H9 (cell line): ENCODE data around the gene SIPA1L3. TPM values are rescaled to one million over a fixed set of nuclear protein-coding genes. Genes with fewer than 3 reads are reported as not detected.

Experiments
- DNase-seq: peaks from one replicate; pipeline ENCODE4 v3.0.0-alpha.2; 2017
- H2AFZ ChIP-seq: one replicate; pipeline ENCODE4 v1.6.1; 2013; ENCODE audit warnings: mild to moderate bottlenecking, low read length, control low read depth, moderate library complexity
- H2AK5ac ChIP-seq: 2 replicates; pipeline ENCODE4 v1.6.1; 2013; ENCODE audit warnings: low read length, control low read depth, mixed read lengths; ENCODE audit not compliant: insufficient read length
- H2BK120ac ChIP-seq: one replicate; pipeline ENCODE4 v1.6.1; 2013; ENCODE audit warnings: low read depth, mild to moderate bottlenecking, low read length, control low read depth, inconsistent platforms; ENCODE audit not compliant: poor library complexity, severe bottlenecking
- H2BK12ac ChIP-seq: 2 replicates; pipeline ENCODE4 v1.6.1; 2013; ENCODE audit warnings: low read length, control low read depth, mixed read lengths, low read depth; ENCODE audit not compliant: insufficient read length
- H2BK15ac ChIP-seq: 2 replicates; pipeline ENCODE4 v1.6.1; 2013; ENCODE audit warnings: low read depth, low read length, control low read depth
- H2BK20ac ChIP-seq: one replicate; pipeline ENCODE4 v1.6.1; 2013; ENCODE audit warnings: low read depth, mild to moderate bottlenecking, low read length, control low read depth, inconsistent platforms; ENCODE audit not compliant: poor library complexity, severe bottlenecking
- H2BK5ac ChIP-seq: 2 replicates; pipeline ENCODE4 v1.6.1; 2013; ENCODE audit warnings: low read length, control low read depth, mixed read lengths; ENCODE audit not compliant: insufficient read length
- H3K14ac ChIP-seq: 2 replicates; pipeline ENCODE4 v1.6.1; 2013; ENCODE audit warnings: low read length, control low read depth; ENCODE audit not compliant: insufficient read depth
- H3K18ac ChIP-seq: 2 replicates; pipeline ENCODE4 v1.6.1; 2013; ENCODE audit warnings: low read depth, mild to moderate bottlenecking, mixed read lengths, low read length, control low read depth; ENCODE audit not compliant: insufficient read length
- H3K23ac ChIP-seq: 2 replicates; pipeline ENCODE4 v1.6.1; 2013; ENCODE audit warnings: low read length, control low read depth, mixed read lengths, low read depth; ENCODE audit not compliant: insufficient read length
- H3K23me2 ChIP-seq: 2 replicates; pipeline ENCODE4 v1.6.1; 2013; ENCODE audit warnings: low read depth, mild to moderate bottlenecking, mixed read lengths, low read length, control low read depth; ENCODE audit not compliant: insufficient read length, poor library complexity, severe bottlenecking
- H3K27ac ChIP-seq: 2 replicates; pipeline ENCODE4 v1.5.1; 2013; ENCODE audit warnings: low read length, control low read depth, mixed read lengths, low read depth; ENCODE audit not compliant: insufficient read length
- H3K27me3 ChIP-seq: 2 replicates; pipeline ENCODE4 v1.6.1; 2013; ENCODE audit warnings: low read length, control low read depth, inconsistent platforms; ENCODE audit not compliant: insufficient read depth
- H3K4ac ChIP-seq: 2 replicates; pipeline ENCODE4 v1.6.1; 2013; ENCODE audit warnings: low read depth, mild to moderate bottlenecking, control low read depth, inconsistent platforms, low read length, moderate library complexity
- H3K4me1 ChIP-seq: 2 replicates; pipeline ENCODE4 v1.6.1; 2013; ENCODE audit warnings: low read length, control low read depth, inconsistent platforms; ENCODE audit not compliant: insufficient read depth
- H3K4me2 ChIP-seq: 2 replicates; pipeline ENCODE4 v1.6.1; 2013; ENCODE audit warnings: low read length, control low read depth, mixed read lengths; ENCODE audit not compliant: insufficient read length, insufficient read depth
- H3K56ac ChIP-seq: 2 replicates; pipeline ENCODE4 v1.6.1; 2013; ENCODE audit warnings: low read depth, mild to moderate bottlenecking, mixed read lengths, low read length, control low read depth; ENCODE audit not compliant: insufficient read length
- H3K79me1 ChIP-seq: 2 replicates; pipeline ENCODE4 v1.6.1; 2013; ENCODE audit warnings: low read depth, mild to moderate bottlenecking, moderate library complexity, low read length, control low read depth, inconsistent platforms; ENCODE audit not compliant: insufficient read depth, poor library complexity, severe bottlenecking
- H3K79me2 ChIP-seq: 2 replicates; pipeline ENCODE4 v1.6.1; 2013; ENCODE audit warnings: low read length, control low read depth, inconsistent platforms; ENCODE audit not compliant: insufficient read depth
- H3K9ac ChIP-seq: 2 replicates; pipeline ENCODE4 v1.6.1; 2013; ENCODE audit warnings: low read length, control low read depth, mixed read lengths; ENCODE audit not compliant: insufficient read length; ENCODE audit errors: extremely low read depth
- H3K9me3 ChIP-seq: one replicate; pipeline ENCODE4 v1.6.1; 2013; ENCODE audit warnings: low read depth, low read length, inconsistent platforms; ENCODE audit not compliant: control insufficient read depth
- H3T11ph ChIP-seq: one replicate; pipeline ENCODE4 v1.6.1; 2013; ENCODE audit warnings: mild to moderate bottlenecking, low read length, control low read depth, inconsistent platforms
- H4K20me1 ChIP-seq: one replicate; pipeline ENCODE4 v1.6.1; 2013; ENCODE audit not compliant: control insufficient read depth, insufficient read length, insufficient read depth
- H4K5ac ChIP-seq: 2 replicates; pipeline ENCODE4 v1.6.1; 2013; ENCODE audit warnings: low read depth, mild to moderate bottlenecking, mixed read lengths, low read length, control low read depth; ENCODE audit not compliant: insufficient read length
- H4K8ac ChIP-seq: replicated peaks from 2 replicates; pipeline ENCODE4 v1.6.1; 2013; ENCODE audit warnings: low read length, control low read depth, mixed read lengths, low read depth; ENCODE audit not compliant: insufficient read length
- H4K91ac ChIP-seq: 2 replicates; pipeline ENCODE4 v1.6.1; 2013; ENCODE audit warnings: low read depth, mild to moderate bottlenecking, moderate library complexity, mixed read lengths, low read length, control low read depth; ENCODE audit not compliant: insufficient read length
- H3K27ac Mint-ChIP-seq, 3 experiments: 2 replicates in 2 of 3; 3 replicates in 1 of 3; pipeline ENCODE4 v1.8.0; 2020 to 2021; ENCODE audit warnings: mixed read lengths in 3 of 3, mild to moderate bottlenecking in 1 of 3, moderate library complexity in 1 of 3
- H3K27me3 Mint-ChIP-seq: 2 replicates; pipeline ENCODE4 v1.8.0; 2021; ENCODE audit warnings: low read depth, mild to moderate bottlenecking, moderate library complexity, mixed read lengths
- H3K36me3 Mint-ChIP-seq, 3 experiments: 2 replicates in 2 of 3; 3 replicates in 1 of 3; pipeline ENCODE4 v1.8.0; 2020 to 2021; ENCODE audit warnings: low read depth in 3 of 3, mixed read lengths in 3 of 3; ENCODE audit not compliant: insufficient read depth in 1 of 3
- H3K4me1 Mint-ChIP-seq, 2 experiments: 2 replicates each; pipeline ENCODE4 v1.8.0; 2020; ENCODE audit warnings: mixed read lengths in 2 of 2
- H3K4me3 Mint-ChIP-seq, 2 experiments: 2 replicates in 1 of 2; 3 replicates in 1 of 2; pipeline ENCODE4 v1.8.0; 2020 to 2021; ENCODE audit warnings: mild to moderate bottlenecking in 2 of 2, mixed read lengths in 2 of 2, moderate library complexity in 1 of 2
- H3K9me3 Mint-ChIP-seq, 2 experiments: 2 replicates in 1 of 2; 3 replicates in 1 of 2; pipeline ENCODE4 v1.8.0; 2020; ENCODE audit warnings: mild to moderate bottlenecking in 2 of 2, mixed read lengths in 2 of 2, moderate library complexity in 1 of 2
- CTCF ChIP-seq: fragments of 200-600 bp; sonication (generic); conservative IDR thresholded peaks from 3 replicates; pipeline ENCODE4 v1.8.0; 2021; ENCODE audit warnings: antibody characterized with exemption, mild to moderate bottlenecking
- WGBS: extraction: QIAGEN DNeasy Blood & Tissue Kit; methylation state at CpG from one replicate; pipeline ENCODE4 v1.1.7; 2013; ENCODE audit warnings: missing lambda C conversion rate, low lambda C conversion rate, mixed read lengths; ENCODE audit not compliant: insufficient read length; ENCODE audit errors: extremely low coverage; 5-methylcytosine and 5-hydroxymethylcytosine counted together
- total RNA-seq: library from RNA; stranded (reverse); gene quantifications from 2 replicates; pipeline ENCODE4 v1.2.1, GENCODE V29; 2021

The SIPA1L3 gene
- total RNA-seq, 1 experiment from 2014 or later, result 40.1 TPM

GRCh38 chr19:38005224-38005614, 98.2 kb downstream of the SIPA1L3 start:
- peaks cover 4% of the 10 kb centered on the region; the same call in 1 of the 2 replicates for H3K4me1 ChIP-seq
- no peak overlapping the region for H4K91ac ChIP-seq
- Mint-ChIP-seq H3K36me3 (peaks cover 0 to 7% (median 2%) of the 10 kb centered on the region in 3 experiments; a peak in 2 of 7 replicates), H3K4me3 (no peak overlapping the region), H3K27ac (peak overlapping the region in 1 of 3 experiments; percentile 60; a peak in 4 of 7 replicates), H3K4me1 (peaks cover 4 to 15% of the 10 kb centered on the region in 2 experiments), H3K9me3 (no peaks in the 10 kb centered on the region), H3K27me3 (peaks cover 1% of the 10 kb centered on the region; the same call in 1 of the 2 replicates)
- no peak overlapping the region for H3K56ac ChIP-seq
- no peak overlapping the region for H2AFZ ChIP-seq
- H2BK5ac ChIP-seq, result no peak overlapping the region
- no peak overlapping the region for H3K9ac ChIP-seq
- no peaks in the 10 kb centered on the region for H3K9me3 ChIP-seq
- peaks cover 6% of the 10 kb centered on the region for H3K23me2 ChIP-seq
- H2BK12ac ChIP-seq, result peak overlapping the region; percentile 43
- 0 out of 2 replicates have a peak overlapping the region, but pooled peaks have one; percentile 39 for H3K14ac ChIP-seq
- no peak overlapping the region for H3K4me2 ChIP-seq
- no peak overlapping the region for H3T11ph ChIP-seq
- no peak for DNase-seq
- no CpG with 5 or more reads among the region's 8 CpGs for WGBS
- H4K20me1 ChIP-seq, result no peaks in the 10 kb centered on the region
- H3K27ac ChIP-seq, result no peak overlapping the region
- peak overlapping the region; percentile 63 for H3K18ac ChIP-seq
- H3K4ac ChIP-seq, result no peak overlapping the region
- H3K79me2 ChIP-seq, result peaks cover 2% of the 10 kb centered on the region; the same call in 1 of the 2 replicates
- H3K79me1 ChIP-seq, result no peaks in the 10 kb centered on the region
- no peak overlapping the region for H3K23ac ChIP-seq
- TF ChIP-seq CTCF, result no peak
- H2BK20ac ChIP-seq, result no peak overlapping the region
- no peak overlapping the region for H2BK120ac ChIP-seq
- H2AK5ac ChIP-seq, result no peak overlapping the region
- H3K27me3 ChIP-seq, result no peaks in the 10 kb centered on the region
- H4K8ac ChIP-seq, result no peak overlapping the region
- H2BK15ac ChIP-seq, result no peak overlapping the region
- no peak overlapping the region for H4K5ac ChIP-seq
